ENCODE data around the gene NOTCH2NLA.
"Not testable (repeated sequence)": the region's sequence is repeated elsewhere in the genome, so short reads cannot be mapped to it uniquely, and the experiment has no call there.

The NOTCH2NLA gene

GRCh38 chr1:146144465-146144864, 84.4 kb downstream of the NOTCH2NLA start, which contains the start of gene NBPF10:
Gene NBPF10, minus strand, starts transcription at chr1:146144804. Its CDS starts 35 bp downstream, at chr1:146144769.
- not testable (repeated sequence) for DNase-seq
